GM18526 (cell line): ENCODE data around the gene DOK3.

ENCODE experiments used
- POLR2A ChIP-seq: IDR thresholded peaks from 3 replicates; pipeline ENCODE4 v1.6.1; 2011; ENCODE audit not compliant: insufficient read length; ENCODE audit errors: extremely low read depth

Gene DOK3

DNA sequence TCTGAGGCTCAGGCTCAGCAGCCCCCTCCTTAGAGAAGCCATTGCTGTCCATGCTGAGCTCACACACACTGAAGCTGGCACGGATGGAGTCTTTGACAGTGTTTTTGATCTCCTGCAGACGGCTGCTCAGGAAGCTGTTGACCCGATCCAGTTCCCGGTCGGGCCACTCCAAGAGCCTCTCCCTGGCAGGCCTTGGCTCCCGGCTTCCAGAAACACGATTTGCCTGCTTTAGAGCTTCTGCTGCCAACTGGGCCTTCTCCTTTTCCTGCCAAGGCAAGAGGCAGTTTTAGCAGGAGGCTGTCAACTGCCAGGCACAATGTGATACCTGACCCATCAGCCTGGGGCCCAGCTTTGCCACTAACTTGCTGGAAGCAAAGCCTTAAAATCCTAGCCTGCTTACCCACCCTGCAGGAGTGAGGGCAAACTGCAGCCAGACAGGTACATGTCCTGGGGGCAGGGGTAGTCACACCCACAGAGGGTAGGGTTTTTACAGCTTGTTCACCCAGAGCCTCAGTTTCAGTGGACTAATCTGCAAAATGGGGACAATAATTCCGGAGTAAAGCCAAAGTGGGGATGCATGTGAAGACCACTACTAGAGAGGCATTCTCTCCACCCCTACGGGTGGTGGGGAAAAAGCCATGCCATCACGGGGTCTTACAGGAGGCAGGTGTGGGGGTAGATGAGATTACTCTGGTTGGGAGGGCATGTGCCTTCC, 15.5 kb upstream of the DOK3 start:
- no peak for TF ChIP-seq POLR2A

DNA sequence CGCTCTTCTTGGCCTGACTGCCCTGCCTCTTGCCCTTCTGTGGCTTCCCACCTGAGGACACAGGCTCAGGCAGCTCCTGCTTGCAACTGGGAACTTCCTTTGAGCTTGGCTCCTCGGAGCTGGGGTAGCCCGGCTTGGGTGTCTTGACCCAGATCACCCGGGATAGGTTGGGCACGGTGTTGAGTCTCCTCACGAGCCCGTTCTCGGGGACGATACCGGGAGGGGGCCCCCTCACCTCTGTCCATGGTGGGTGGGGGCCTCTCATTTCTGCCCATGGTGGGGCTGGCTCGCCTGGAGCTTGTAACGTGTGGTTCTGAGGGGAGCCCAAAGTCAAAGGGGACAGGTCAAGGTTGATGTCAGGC, 14.9 kb upstream of the DOK3 start:
- no peak for TF ChIP-seq POLR2A

DNA sequence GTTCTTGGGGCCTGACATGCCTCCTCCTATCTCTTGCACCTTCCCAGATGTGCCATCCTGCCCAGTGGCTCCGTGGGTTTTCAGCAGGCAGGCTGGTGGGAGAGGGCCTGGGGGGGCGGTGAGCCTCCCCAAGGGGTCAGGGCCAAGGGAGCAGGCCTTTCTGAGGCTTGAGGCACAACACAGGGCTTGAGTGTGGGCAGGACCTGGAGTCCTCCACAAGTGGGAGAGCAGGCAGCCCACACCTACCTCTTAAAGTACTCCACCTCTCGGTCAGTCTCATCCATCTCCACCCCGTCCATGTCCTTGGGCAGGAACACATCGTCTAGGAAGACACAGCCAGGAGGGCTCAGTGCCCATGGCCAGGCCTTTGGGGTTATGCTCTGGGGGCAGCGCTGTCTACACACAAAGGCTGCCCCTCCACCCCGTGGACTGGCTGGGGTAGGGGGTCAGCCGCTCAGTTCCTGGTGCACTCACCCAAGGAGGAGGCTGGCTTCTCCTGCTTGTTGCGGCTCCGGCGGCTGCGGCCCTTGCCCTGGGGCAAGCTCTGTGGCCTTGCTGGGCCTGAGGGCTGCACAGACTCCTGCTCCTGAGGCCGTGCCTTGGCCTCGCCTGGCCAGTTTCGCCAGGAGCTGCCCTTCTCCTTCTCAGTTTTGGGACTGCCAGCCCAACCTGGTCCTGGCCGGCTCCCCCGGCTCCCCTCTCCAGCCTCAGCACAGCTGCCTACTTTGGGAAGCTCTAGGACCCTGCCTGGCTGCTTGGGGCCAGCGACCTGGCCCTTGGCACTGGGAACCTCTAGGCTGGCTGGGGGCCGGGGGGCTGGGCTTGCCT, 14.3 kb upstream of the DOK3 start:
- TF ChIP-seq POLR2A: no peak

DNA sequence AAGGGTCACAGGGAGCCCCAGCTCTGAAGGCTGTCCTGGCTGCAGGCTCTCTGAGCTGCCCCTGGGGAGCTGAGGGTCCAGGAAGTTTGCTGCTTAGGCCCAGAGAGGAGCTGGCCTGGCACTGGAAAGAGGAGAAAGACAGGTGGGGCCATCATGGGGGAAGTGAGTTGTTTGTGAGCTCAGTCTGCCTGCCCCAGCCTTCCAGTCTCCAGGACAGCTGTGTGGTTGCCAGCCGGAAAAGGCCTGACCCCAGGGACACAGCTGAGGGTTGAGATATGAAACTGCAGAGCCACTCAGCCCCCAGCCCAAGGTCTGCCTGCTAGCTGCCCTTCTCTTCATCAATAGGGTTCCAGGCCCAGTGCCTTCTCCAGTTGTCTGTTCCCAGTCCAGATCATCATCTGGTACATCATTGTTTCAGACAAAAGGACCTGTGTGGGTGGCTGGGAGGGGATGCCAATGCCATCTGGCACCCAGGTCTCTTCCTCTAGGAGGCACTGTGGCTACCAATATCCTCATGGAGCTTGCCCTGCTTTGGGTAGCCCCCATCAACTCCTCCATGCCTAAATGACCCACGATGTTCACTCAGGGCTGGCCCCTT, 11.4 kb upstream of the DOK3 start:
- TF ChIP-seq POLR2A: no peak

DNA sequence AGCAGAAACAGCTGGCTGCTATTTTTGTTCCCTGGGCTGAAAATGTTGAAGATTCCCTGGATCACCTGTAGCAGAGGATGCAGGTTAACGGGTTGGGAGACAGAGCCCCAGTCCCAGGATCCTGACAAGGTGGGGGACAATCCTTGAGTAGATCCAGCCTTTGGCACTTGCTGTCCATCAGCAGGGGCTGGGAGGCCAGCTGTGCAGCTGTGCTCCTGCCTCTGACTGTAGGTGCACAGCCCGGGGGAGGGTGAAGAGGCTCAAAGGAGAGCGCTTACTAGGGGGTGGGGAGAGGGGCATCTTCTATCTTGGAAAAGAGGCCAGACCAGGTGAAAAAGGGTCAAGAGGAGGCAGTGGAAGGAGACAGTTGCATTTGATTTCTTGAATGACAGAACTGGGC, 10.6 kb upstream of the DOK3 start:
- no peak for TF ChIP-seq POLR2A

DNA sequence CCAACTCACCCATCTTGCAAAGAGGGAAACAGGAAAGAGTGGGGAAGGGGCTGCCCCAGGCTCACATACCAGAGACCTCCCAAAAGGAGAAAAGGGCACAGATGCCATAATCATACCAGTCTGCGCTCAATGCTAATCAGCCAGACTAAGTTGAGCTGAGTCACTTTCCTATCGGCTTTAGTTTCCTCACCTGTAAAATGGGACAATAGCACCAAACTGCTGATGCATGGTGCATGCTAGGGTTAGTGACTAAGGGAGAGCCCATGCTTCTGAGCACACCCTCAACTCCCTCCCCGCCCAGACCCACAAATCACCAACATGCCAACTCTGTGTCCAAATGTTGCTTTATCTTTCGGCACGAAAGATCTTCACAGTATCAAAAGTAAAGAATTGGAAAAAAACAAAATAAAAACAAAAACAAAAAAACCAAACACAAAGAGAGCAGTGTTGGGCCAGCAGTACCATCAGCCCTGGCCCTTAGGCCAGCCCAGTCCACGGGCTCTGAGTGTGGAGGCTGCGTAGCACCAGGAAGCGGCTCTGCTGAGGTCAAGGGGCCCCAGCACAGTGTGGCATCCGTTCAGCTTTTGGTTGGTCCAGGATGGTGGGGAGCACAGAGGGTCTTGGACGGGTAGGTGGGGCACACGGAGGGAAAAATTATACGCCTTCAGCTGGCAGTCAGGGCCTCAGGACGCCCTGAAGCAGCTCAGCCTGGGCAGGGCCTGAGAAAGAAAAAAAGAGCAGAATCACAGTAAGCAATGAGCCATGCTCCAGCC, 10.0 kb upstream of the DOK3 start:
- no peak for TF ChIP-seq POLR2A

DNA sequence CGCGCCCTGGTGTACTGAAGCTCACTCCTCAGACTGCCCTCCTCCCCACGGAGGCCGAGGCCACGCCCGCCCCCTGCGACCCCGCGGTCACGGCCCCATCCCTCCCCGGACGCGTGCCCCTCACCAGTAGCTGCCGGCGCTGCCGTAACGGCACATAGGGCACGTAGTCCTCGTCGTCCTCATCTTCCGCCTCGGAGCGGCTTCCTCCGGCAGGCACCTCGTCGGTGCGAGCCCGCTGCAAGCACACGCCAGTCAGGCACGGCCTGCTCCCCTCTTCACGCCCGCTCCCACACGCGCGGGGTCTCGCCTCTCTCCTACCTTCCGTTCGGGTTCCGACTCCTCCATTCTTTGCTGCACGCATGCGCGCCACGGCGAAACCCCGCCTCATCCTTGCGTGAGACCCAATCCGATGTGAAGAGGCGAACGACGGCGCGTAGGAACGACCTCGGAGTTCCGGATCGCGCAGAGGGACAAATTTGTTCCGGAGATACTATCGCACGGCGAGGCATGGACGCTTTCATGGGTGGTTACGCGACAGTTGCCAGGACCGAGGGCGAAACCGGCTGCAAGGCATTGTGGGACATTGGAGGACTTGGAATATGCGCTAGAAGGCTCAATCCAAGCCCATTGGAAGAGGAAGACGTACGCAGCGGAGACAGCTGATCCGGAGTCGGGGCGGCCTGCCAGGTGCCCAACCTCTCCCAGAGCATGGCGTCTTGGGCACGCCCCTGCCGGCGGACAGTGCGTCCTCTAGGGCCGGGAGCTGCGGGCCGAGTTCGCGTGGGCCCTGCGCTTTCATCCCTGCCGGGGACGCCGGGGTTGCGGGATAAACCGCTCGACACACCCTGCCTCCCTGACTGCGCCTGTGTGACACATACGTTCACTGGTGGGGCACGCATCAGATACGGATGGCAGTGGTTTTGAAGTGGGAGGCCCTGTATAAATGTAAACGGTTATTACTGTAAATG, 7.3 kb upstream of the DOK3 start, which contains the start of gene DDX41:
Gene DDX41 (minus strand): TSS at position 361 of the 968 bp plus-strand sequence. CDS start 16 bp downstream, at position 345.
- TF ChIP-seq POLR2A: peak; percentile 83

DNA sequence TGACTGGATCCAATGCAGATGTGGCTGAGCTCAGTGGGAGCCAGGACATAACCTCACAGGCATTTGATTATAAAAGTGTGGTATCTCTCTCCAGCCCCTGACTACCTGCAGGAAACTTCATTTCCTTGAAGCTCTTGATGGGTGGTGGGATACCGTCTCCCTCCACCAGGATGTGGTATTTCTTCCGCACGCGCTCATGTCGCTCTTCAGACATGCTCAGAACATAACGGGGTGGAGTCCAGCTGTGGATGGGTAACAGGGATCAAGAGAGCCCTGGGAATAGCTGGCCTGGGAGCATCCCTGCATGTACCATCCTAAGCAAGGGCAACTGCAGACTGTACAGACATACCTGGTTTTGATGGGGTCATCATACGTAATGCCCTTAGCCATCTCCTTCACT, 6.0 kb upstream of the DOK3 start:
- TF ChIP-seq POLR2A: no peak

DNA sequence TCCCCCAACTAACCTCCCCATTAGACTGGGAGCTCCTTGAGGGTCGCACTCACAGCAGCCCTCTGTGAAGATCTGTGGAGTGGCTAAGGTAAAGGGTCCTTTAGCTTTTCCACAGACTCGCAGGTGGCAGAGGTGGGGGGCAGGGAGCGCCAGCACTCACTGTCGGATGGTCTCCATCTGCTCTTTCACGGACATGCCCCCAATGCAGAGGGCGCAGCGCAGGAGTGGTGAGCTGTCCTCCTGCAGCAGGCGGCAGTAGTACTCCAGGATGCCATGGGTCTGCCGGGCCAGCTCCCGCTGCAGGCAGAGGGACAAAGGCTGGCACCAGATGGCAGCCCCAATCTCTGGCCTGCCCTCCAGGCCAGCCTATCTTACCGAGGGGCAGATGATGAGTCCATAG, 4.9 kb upstream of the DOK3 start:
- no peak for TF ChIP-seq POLR2A

DNA sequence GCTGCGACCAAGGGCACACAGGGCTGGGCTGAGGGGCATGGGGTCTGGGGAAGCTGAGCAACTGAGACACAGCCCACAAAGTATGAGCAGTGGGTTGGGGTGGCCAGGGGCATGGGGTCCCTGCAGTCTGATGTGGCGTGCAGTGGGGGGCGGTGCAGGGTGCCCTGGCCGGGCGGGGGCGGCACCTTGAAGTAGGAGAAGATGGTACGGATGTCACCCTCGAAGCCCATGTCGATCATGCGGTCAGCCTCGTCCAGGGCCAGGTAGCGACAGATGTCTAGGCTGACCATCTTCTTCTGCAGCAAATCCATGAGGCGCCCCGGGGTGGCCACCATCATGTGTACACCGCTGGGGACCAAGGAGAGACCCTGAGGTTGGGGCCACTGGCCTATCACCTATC, 3.9 kb upstream of the DOK3 start:
- TF ChIP-seq POLR2A: no peak

DNA sequence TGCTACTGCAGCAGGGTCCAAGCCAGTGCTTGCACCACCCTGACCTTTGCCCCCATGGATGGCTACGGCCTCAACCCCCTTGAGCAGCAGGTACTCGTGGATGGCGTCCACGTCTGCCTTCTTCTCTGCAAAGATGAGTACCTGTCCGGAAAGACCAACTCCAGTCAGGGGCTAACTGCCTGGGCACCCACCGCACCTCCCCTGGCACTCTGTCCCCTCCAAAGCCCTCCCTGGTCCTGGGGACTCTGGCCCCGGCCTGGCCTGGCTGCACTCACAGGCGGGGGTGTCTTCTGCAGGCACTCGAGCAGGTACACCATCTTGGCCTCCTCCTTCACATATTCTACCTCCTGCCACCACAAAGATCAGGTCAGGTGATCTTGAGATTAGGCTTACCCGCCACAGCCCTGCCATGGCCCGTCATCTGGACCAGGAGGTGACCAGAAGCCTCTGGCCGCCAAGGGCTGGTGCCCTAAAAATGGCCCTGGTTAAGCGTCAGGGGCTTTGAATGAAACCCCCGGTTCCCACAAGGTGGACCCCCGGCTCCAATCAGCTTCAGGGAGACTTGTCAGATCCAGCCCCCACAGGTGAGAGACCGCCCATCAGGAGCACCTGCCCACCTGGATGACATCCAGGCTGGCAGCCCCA, 3.2 kb upstream of the DOK3 start:
- no peak for TF ChIP-seq POLR2A

DNA sequence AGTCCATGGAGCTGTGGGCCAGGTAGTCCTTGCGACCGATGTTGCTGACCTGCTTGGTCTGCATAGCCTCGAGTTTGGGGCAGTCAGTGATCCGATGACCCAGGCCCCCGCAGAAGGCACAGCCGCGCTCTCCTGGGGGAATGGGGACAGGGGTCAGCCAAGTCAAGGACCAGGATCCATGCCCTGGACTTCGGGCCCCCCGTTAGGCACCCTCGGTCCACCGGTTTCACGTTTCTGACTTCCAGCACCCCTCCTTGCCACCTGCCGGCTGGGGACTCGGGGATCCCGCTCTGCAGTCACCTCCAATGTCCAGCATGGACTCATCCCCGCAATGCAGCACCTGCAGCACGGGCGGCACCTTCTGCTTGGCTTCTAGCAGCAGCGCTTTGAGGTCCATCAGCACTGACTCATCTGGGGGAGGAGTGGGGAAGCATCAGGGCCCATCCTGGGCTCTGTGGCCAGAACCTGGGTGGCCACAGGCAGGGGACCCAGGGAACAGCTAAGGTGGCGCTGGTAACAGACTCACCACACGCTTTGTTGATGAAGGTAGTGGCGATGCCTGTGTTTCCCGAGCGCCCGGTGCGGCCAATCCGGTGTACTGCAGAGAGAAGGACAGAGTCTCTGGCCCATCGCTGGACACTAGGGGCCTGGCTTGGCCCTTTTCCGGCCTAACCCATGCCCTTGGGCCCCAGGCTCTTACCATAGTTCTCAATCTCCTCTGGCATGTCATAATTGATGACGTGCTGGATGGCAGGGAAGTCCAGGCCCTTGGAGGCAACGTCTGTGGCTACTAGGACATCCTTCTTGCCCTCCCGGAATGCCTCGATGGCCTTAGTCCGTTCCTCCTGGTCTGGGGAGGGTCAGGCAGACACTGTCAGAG, 2.4 kb upstream of the DOK3 start:
- TF ChIP-seq POLR2A: no peak

DNA sequence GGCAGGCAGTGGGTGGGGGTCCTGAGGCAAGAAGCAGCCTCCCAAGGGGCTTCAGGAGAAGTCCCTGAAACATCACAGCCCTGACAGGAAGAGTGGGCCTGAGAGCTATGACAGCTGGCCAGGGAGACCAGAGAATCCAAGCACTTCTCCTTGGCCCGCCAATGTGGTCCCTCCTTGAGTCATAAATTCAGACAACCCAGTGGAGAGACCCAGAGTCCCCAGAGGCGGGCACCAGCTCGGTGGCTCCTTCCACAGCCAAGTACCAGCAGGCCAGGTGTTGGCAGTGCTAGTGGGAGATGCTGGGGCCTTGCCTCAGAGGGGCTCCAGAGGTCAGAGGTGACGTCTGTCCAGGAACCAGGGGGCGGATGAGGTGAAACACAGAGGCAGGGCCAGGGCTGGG, 1.6 kb upstream of the DOK3 start:
- no peak for TF ChIP-seq POLR2A
